Epithelial cell of proximal tubule (primary cell): ENCODE data around the gene TTC17. TPM values are rescaled to one million over a fixed set of nuclear protein-coding genes. Genes with fewer than 3 reads are reported as not detected.

Experiments used
- DNase-seq: peaks from one replicate; pipeline ENCODE4 v3.0.0-alpha.2; 2011; ENCODE audit warnings: low read depth
- H3K4me3 ChIP-seq: 2 replicates; pipeline ENCODE4 v1.5.1; 2011; ENCODE audit warnings: low read depth, mild to moderate bottlenecking, low read length
- total RNA-seq: library from RNA; depleted of rRNA; stranded (reverse); fragments of >200 nt; gene quantifications from 2 replicates; pipeline ENCODE4 v1.2.3, GENCODE V29; 2015
- TF ChIP-seq, protein P1 (sequence below): conservative IDR thresholded peaks from 2 replicates; pipeline ENCODE4 v1.5.1; 2012; ENCODE audit warnings: low read depth, mild to moderate bottlenecking, low read length

TTC17 gene
- total RNA-seq, 1 donor from 2014 or later = 32.6 TPM

DNA sequence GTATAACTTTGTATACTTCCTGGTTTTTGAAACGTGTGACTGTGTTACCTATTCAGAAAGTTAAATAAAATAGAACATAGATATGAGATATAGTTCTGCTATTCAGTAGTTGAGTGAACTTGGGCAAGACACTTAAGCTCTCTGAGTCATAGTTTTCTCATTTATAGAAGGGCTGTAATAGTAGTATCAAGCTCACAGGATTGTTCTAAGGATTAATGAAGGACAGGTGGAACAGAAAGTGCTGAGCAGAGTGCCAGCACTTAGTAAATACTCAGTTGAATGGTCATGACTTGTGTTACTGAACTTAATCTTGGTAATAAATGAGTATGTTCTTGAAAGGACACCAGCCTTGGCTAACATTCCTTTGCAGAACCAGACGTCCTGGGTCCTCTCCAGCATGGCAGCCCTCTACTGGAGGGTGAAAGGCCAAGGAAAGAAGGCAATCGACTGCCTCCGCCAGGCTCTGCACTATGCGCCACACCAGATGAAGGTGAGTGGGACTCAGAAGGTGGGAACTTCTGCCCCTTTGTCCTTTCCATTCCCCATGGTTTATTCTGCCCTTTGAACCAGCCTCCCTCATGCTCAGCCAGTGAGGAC lies 131.2 kb downstream of the TTC17 start:
- H3K4me3 ChIP-seq = no peak overlapping the region
- TF ChIP-seq, protein P1, sequence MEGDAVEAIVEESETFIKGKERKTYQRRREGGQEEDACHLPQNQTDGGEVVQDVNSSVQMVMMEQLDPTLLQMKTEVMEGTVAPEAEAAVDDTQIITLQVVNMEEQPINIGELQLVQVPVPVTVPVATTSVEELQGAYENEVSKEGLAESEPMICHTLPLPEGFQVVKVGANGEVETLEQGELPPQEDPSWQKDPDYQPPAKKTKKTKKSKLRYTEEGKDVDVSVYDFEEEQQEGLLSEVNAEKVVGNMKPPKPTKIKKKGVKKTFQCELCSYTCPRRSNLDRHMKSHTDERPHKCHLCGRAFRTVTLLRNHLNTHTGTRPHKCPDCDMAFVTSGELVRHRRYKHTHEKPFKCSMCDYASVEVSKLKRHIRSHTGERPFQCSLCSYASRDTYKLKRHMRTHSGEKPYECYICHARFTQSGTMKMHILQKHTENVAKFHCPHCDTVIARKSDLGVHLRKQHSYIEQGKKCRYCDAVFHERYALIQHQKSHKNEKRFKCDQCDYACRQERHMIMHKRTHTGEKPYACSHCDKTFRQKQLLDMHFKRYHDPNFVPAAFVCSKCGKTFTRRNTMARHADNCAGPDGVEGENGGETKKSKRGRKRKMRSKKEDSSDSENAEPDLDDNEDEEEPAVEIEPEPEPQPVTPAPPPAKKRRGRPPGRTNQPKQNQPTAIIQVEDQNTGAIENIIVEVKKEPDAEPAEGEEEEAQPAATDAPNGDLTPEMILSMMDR = no peak
- no peak for DNase-seq

DNA sequence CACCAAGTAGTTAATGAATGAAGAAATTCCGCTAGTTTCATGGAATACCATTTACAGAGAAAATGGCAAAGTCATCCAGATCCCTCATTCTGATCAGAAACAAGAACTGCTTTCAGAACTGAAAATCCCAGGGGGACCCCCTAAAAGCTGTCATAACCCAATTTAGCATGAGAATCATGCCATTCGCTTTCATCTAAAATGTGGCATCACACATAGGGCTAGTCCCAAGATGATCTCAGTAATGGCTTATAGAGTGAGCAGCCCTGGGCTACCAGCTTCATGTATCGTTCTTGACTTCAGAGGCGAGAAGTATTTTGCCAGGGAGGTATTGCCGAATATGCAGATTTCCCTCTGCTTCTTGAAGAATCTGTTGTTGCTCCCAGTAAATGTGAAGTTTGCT lies 134.0 kb downstream of the TTC17 start:
- DNase-seq = no peak
- H3K4me3 ChIP-seq = no peak overlapping the region
- TF ChIP-seq, protein P1 = no peak

DNA sequence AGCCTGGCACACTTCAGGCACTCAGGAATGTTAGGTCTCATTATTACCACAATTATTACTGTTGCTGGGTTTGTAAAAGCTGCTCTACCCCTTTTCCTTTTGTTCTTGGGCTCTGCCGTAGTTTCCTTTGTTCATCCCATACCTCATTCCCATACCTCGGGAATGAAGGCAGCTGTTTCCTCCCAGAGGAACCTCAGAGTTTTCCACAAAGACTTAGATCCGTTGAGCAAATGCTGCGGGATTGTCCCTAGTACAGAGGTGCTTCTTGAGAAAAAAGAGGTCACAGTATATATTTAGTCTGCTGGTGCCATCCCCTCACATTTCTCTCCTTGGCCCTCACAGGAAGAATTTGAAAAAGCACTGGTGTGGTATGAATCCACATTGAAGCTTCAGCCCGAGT lies 134.7 kb downstream of the TTC17 start:
- TF ChIP-seq, protein P1 = no peak
- DNase-seq = no peak

DNA sequence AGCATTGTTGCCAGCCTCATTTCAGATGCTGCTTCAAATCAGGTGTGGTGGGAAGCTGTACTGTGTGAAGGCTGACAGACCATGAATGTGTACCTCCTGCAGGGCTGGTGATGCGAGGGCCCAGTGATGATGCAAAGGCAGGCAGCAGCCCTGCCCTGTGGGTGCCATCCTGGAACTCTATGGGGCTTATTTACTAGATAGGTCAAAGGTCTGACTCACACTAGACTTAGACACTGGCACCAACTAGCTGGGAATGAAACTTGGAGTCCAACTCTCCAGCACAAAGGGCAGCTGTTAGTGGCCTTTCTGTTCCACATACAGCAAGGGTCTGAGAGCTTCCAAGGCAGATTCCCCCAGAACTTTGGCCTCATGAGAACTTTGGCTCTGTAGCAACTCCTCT lies 138.4 kb downstream of the TTC17 start:
- no peak overlapping the region for H3K4me3 ChIP-seq
- TF ChIP-seq, protein P1 = no peak
- DNase-seq = no peak

More for the DNA sequence above, 134.7 kb downstream of the TTC17 start:
- H3K4me3 ChIP-seq = no peak overlapping the region

DNA sequence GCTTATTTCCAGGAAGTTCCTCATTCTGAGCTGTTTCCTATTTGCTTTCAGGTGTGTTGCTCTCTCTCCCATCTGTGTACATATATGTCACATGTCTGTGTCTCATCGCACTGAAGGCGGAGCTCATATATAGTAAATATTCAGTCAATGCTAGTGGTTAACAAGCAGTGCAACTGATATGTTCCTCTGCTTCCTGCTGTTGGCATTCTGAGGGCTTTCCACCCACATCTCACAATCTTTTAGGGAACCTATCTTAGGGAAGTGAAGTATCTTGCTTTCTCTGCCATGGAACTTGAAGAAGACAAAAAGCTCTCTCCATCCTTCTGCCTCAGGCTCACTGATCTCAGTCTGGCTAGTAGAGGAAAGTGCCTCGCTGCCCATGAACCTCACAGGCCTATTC lies 139.8 kb downstream of the TTC17 start:
- TF ChIP-seq, protein P1 = no peak
- no peak for DNase-seq
- no peak overlapping the region for H3K4me3 ChIP-seq

DNA sequence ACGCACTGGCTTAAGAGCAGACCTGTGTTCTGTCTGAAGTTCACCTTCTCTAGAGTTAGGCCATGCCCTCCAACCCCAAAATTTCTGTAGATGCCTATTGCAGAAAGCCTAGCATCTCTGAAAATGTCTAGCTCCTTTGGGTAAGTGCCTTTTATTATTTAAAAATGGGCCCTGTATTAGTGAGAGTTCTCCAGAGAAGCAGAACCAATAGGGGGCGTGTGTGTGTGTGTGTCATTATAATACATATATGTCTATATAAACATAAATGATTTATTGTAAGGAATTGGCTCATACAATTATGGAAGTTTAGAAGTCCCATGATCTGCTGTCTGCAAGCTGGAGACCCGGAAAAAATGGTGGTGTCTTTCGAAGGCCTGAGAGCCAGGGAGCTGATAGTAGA lies 144.7 kb downstream of the TTC17 start:
- DNase-seq = no peak
- H3K4me3 ChIP-seq = no peak overlapping the region
- TF ChIP-seq, protein P1 = peak; percentile 45

DNA sequence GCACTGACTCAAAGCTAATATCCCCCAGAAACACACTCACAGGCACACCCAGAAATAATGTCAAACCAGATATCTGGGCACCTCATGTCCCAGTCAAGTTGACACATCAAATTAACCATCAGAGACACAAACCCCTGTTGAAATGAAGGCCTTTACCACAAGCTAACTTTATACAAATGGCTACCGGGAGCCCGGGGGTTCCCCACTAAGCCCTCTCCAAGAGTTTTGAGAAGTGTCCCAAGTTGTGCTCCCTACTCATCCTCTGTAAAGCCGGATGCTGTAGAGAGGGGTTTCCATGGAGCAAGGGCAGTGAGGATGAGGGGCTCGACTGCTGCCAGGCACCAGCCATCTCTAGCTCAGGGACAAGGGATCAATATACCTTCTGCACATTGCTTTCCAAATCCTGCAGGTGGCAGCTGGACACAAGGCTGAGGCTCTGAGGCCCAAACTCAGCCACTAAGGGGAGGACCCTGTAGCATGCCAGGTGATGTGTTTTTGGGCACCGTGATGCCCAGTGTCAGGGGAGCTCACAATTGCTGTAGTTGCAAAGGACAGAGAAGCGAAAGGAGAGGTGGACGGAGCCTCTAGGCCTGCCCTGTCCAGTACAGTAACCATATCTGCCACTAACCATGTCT lies 145.7 kb downstream of the TTC17 start:
- TF ChIP-seq, protein P1 = peak; percentile 73
- DNase-seq = no peak
- H3K4me3 ChIP-seq = no peak overlapping the region
